C4-2B (cell line): ENCODE data around the gene SETBP1.

Experiments used
- H3K27ac ChIP-seq: fragments of 450-650 bp; 2 replicates; pipeline ENCODE4 v1.5.1; 2017
- CTCF ChIP-seq: fragments of 450-650 bp; conservative IDR thresholded peaks from 2 replicates; pipeline ENCODE4 v1.5.1; 2017; ENCODE audit warnings: mild to moderate bottlenecking
- ZFX ChIP-seq: fragments of 450-650 bp; IDR thresholded peaks from 2 replicates; pipeline ENCODE4 v1.6.1; 2017

The SETBP1 gene

GRCh38 chr18:44774191-44774590, 93.5 kb downstream of the SETBP1 start:
- TF ChIP-seq ZFX (no peak), CTCF (no peak)
- no peak overlapping the region for H3K27ac ChIP-seq

GRCh38 chr18:44777457-44778192, 96.9 kb downstream of the SETBP1 start:
- TF ChIP-seq CTCF, result no peak
- no peak for TF ChIP-seq ZFX
- H3K27ac ChIP-seq, result no peak overlapping the region

- no peak overlapping the region for H3K27ac ChIP-seq
- TF ChIP-seq CTCF (no peak), ZFX (no peak)
Measured at GRCh38 chr18:44778788-44779187, 98.1 kb downstream of the SETBP1 start.

GRCh38 chr18:44779753-44780292, 99.1 kb downstream of the SETBP1 start:
- H3K27ac ChIP-seq, result no peak overlapping the region
- TF ChIP-seq CTCF (no peak), ZFX (no peak)

GRCh38 chr18:44781886-44782285, 101.2 kb downstream of the SETBP1 start:
- H3K27ac ChIP-seq, result no peak overlapping the region
- TF ChIP-seq ZFX (no peak), CTCF (no peak)

GRCh38 chr18:44782617-44783016, 101.9 kb downstream of the SETBP1 start:
- TF ChIP-seq CTCF (no peak), ZFX (no peak)
- no peak overlapping the region for H3K27ac ChIP-seq

- H3K27ac ChIP-seq, result no peak overlapping the region
- TF ChIP-seq CTCF (no peak), ZFX (no peak)
Measured at GRCh38 chr18:44783371-44783770, 102.7 kb downstream of the SETBP1 start.
